GM10248 (cell line): ENCODE measurements around the gene STEAP2.

Experiments
- CTCF ChIA-PET: fragments of 300-600 bp; sonication (Branson Sonifier 250); formaldehyde crosslinking; extraction: SDS; loops from one replicate; lab custom pipeline; 2021; ENCODE audit warnings: antibody characterized with exemption; lab: Yijun Ruan, JAX
- POLR2A ChIA-PET: fragments of 350-650 bp; sonication (Branson Sonifier 250); formaldehyde crosslinking; extraction: SDS; loops from one replicate; lab custom pipeline; 2020; ENCODE audit warnings: antibody characterized with exemption; lab: Yijun Ruan, JAX
- DNase-seq: peaks from one replicate; pipeline ENCODE4 v3.0.0; 2012; ENCODE audit errors: extremely low spot score
- TF ChIP-seq, protein P1 (sequence below): IDR thresholded peaks from 2 replicates; pipeline ENCODE4 v1.5.1; 2012; ENCODE audit warnings: mild to moderate bottlenecking, low read depth; ENCODE audit errors: extremely low read depth, missing control alignments, control extremely low read depth

STEAP2 gene

GRCh38 chr7:90216080-90216674, 4.6 kb downstream of the STEAP2 start:
- TF ChIP-seq, protein P1, sequence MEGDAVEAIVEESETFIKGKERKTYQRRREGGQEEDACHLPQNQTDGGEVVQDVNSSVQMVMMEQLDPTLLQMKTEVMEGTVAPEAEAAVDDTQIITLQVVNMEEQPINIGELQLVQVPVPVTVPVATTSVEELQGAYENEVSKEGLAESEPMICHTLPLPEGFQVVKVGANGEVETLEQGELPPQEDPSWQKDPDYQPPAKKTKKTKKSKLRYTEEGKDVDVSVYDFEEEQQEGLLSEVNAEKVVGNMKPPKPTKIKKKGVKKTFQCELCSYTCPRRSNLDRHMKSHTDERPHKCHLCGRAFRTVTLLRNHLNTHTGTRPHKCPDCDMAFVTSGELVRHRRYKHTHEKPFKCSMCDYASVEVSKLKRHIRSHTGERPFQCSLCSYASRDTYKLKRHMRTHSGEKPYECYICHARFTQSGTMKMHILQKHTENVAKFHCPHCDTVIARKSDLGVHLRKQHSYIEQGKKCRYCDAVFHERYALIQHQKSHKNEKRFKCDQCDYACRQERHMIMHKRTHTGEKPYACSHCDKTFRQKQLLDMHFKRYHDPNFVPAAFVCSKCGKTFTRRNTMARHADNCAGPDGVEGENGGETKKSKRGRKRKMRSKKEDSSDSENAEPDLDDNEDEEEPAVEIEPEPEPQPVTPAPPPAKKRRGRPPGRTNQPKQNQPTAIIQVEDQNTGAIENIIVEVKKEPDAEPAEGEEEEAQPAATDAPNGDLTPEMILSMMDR: no peak
- CTCF ChIA-PET: interaction anchor here (1.3 to 2.6 kb wide), 3 partner anchors 13 to 60 kb away, joined by 3 to 8 read pairs (median 7); partner anchors contain the start of gene CFAP69
- DNase-seq: no peak
- POLR2A ChIA-PET: no interaction called here

- TF ChIP-seq, protein P1: no peak
- ChIA-PET CTCF (no interaction called here), POLR2A (no interaction called here)
- no peak for DNase-seq
Measured at GRCh38 chr7:90216771-90217170, 5.2 kb downstream of the STEAP2 start.

DNA sequence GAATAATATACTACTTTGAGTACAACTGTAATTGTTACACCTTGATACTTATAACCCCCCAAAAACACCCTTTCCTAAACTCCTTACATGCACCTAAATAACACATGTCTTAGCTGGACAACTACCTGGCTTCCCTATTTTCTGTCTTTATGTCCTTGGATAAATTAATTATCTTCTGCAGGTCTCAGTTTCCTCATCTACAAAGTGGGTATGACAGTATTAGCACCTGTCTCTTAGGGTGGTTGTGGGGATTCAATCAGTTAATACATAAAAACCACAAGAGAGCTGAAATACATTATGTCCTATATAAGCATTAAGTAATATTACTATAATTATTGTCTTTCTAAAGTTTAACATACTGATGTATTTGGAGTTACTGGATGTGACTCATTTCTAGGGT, 10.8 kb downstream of the STEAP2 start:
- DNase-seq: no peak
- ChIA-PET POLR2A (no interaction called here), CTCF (interaction anchor here (1.2 to 1.5 kb wide), 3 partner anchors 8 to 29 kb away, joined by 3 to 4 read pairs (median 3); no protein-coding TSS in a partner anchor)
- TF ChIP-seq, protein P1: no peak

- POLR2A ChIA-PET: no interaction called here
- CTCF ChIA-PET: interaction anchor here (1.0 to 3.7 kb wide), 10 partner anchors 8 to 205 kb away, joined by 3 to 16 read pairs (median 3); partner anchors contain the start of genes STEAP1 and STEAP2
- no peak for DNase-seq
- TF ChIP-seq, protein P1: no peak
Measured at GRCh38 chr7:90222811-90223725, 11.5 kb downstream of the STEAP2 start.

DNA sequence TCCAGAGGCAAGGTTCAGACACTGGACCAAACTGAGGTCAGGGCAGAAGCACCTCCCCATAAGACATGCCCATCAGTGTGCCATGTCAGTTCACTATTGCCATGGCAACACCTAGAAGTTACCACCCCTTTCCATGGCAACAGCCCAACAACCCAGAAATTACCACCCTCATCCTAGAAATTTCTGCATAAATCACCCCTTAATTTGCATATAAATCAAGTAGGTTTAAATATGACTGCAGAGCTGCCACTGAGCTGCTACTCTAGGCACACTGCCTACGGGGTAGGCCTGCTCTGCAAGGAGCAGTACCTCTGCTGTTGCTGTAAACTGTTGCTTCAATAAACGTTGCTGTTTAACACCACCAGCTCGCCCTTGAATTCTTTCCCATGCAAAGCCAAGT, 12.7 kb downstream of the STEAP2 start:
- TF ChIP-seq, protein P1: no peak
- DNase-seq: no peak
- CTCF ChIA-PET: interaction anchor here (1.0 to 3.7 kb wide), 7 partner anchors 9 to 204 kb away, joined by 3 to 16 read pairs (median 3); partner anchors contain the start of genes STEAP1 and STEAP2
- POLR2A ChIA-PET: no interaction called here

DNA sequence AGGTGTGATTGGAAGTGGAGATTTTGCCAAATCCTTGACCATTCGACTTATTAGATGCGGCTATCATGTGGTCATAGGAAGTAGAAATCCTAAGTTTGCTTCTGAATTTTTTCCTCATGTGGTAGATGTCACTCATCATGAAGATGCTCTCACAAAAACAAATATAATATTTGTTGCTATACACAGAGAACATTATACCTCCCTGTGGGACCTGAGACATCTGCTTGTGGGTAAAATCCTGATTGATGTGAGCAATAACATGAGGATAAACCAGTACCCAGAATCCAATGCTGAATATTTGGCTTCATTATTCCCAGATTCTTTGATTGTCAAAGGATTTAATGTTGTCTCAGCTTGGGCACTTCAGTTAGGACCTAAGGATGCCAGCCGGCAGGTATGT, 13.6 kb downstream of the STEAP2 start:
- no peak for DNase-seq
- TF ChIP-seq, protein P1: no peak
- POLR2A ChIA-PET: no interaction called here
- CTCF ChIA-PET: interaction anchor here (3.7 kb wide), 1 partner anchor 14 kb away, joined by 16 read pairs; the partner anchor contains the start of gene STEAP2
